ENCODE measurements around the gene SERPINB6.
"Not testable (repeated sequence)": the region's sequence is repeated elsewhere in the genome, so short reads cannot be mapped to it uniquely, and the experiment has no call there.

Gene SERPINB6

GRCh38 chr6:2953098-2953497, 18.3 kb downstream of the SERPINB6 start:
- DNase-seq = no peak

- DNase-seq = peak; percentile 84
Measured at GRCh38 chr6:2952557-2953095, 18.7 kb downstream of the SERPINB6 start.

GRCh38 chr6:2951728-2952127, 19.6 kb downstream of the SERPINB6 start:
- no peak for DNase-seq

- no peak for DNase-seq
Measured at GRCh38 chr6:2950713-2951112, 20.7 kb downstream of the SERPINB6 start.

GRCh38 chr6:2949536-2950083, 21.8 kb downstream of the SERPINB6 start:
- DNase-seq = no peak

- no peak for DNase-seq
Measured at GRCh38 chr6:2949121-2949520, 22.2 kb downstream of the SERPINB6 start.

- no peak for DNase-seq
Measured at GRCh38 chr6:2948228-2949025, 22.9 kb downstream of the SERPINB6 start.

- no peak for DNase-seq
Measured at GRCh38 chr6:2947445-2947844, 23.9 kb downstream of the SERPINB6 start.

- no peak for DNase-seq
Measured at GRCh38 chr6:2945153-2945452, 26.3 kb downstream of the SERPINB6 start.

GRCh38 chr6:2944405-2945152, 26.8 kb downstream of the SERPINB6 start:
- DNase-seq = no peak

- no peak for DNase-seq
Measured at GRCh38 chr6:2943564-2943955, 27.8 kb downstream of the SERPINB6 start.

- no peak for DNase-seq
Measured at GRCh38 chr6:2942914-2943563, 28.3 kb downstream of the SERPINB6 start.

- not testable (repeated sequence) for DNase-seq
Measured at GRCh38 chr6:2942116-2942515, 29.3 kb downstream of the SERPINB6 start.

GRCh38 chr6:2940851-2941250, 30.5 kb downstream of the SERPINB6 start:
- no peak for DNase-seq

GRCh38 chr6:2940010-2940850, 31.1 kb downstream of the SERPINB6 start:
- DNase-seq = no peak

GRCh38 chr6:2939315-2940009, 31.9 kb downstream of the SERPINB6 start:
- DNase-seq = no peak

- no peak for DNase-seq
Measured at GRCh38 chr6:2938632-2939083, 32.7 kb downstream of the SERPINB6 start.

GRCh38 chr6:2938004-2938631, 33.2 kb downstream of the SERPINB6 start:
- no peak for DNase-seq

GRCh38 chr6:2937627-2938003, 33.8 kb downstream of the SERPINB6 start:
- no peak for DNase-seq

- DNase-seq = no peak
Measured at GRCh38 chr6:2935566-2936291, 35.6 kb downstream of the SERPINB6 start.
